HEK293 (cell line): ENCODE measurements around the gene CATSPERD.

Experiments used
- GLI2 ChIP-seq: fragments of 450-650 bp; formaldehyde crosslinking; IDR thresholded peaks from 2 replicates; pipeline ENCODE4; 2017; ENCODE audit warnings: missing biosample characterization, missing genetic modification characterization, low read depth, borderline replicate concordance
- KLF10 ChIP-seq: fragments of 450-650 bp; IDR thresholded peaks from 2 replicates; pipeline ENCODE4 v1.5.1; 2018; ENCODE audit warnings: missing biosample characterization, mild to moderate bottlenecking, missing genetic modification characterization
- SETDB1 ChIP-seq: IDR thresholded peaks from one replicate; pipeline ENCODE4 v1.6.1; 2017; ENCODE audit warnings: mild to moderate bottlenecking, low read length, moderate library complexity, mixed read lengths; ENCODE audit not compliant: insufficient read length
- TCF7L2 ChIP-seq: IDR thresholded peaks from 2 replicates; pipeline ENCODE4 v1.6.1; 2011; ENCODE audit warnings: low read depth, mild to moderate bottlenecking, inconsistent platforms, low read length, moderate library complexity, borderline replicate concordance
- ZBTB8A ChIP-seq: fragments of 450-650 bp; formaldehyde crosslinking; IDR thresholded peaks from 2 replicates; pipeline ENCODE4 v1.5.1; 2016; ENCODE audit warnings: missing biosample characterization, missing genetic modification characterization
- ZEB2 ChIP-seq: fragments of 450-650 bp; formaldehyde crosslinking; IDR thresholded peaks from 2 replicates; pipeline ENCODE4 v1.5.1; 2016; ENCODE audit warnings: missing biosample characterization, missing genetic modification characterization
- ZFP69B ChIP-seq: fragments of 450-650 bp; formaldehyde crosslinking; IDR thresholded peaks from 2 replicates; pipeline ENCODE4 v1.5.1; 2016; ENCODE audit warnings: missing biosample characterization, missing genetic modification characterization
- ZNF132 ChIP-seq: fragments of 450-650 bp; formaldehyde crosslinking; IDR thresholded peaks from 2 replicates; pipeline ENCODE4 v1.5.1; 2017; ENCODE audit warnings: missing biosample characterization, missing genetic modification characterization, borderline replicate concordance
- ZNF146 ChIP-seq: fragments of 450-650 bp; formaldehyde crosslinking; IDR thresholded peaks from 2 replicates; pipeline ENCODE4 v1.5.1; 2016; ENCODE audit warnings: missing biosample characterization, missing genetic modification characterization
- ZNF148 ChIP-seq: fragments of 450-650 bp; formaldehyde crosslinking; IDR thresholded peaks from 2 replicates; pipeline ENCODE4 v1.5.0; 2017; ENCODE audit warnings: missing biosample characterization, missing genetic modification characterization, borderline replicate concordance
- ZNF2 ChIP-seq: fragments of 450-650 bp; formaldehyde crosslinking; IDR thresholded peaks from 2 replicates; pipeline ENCODE4 v1.5.1; 2016; ENCODE audit warnings: missing biosample characterization, missing genetic modification characterization
- ZNF223 ChIP-seq: fragments of 450-650 bp; formaldehyde crosslinking; IDR thresholded peaks from 2 replicates; pipeline ENCODE4 v1.5.1; 2016; ENCODE audit warnings: missing biosample characterization, missing genetic modification characterization
- ZNF302 ChIP-seq: fragments of 450-650 bp; formaldehyde crosslinking; IDR thresholded peaks from 2 replicates; pipeline ENCODE4 v1.5.1; 2016; ENCODE audit warnings: missing biosample characterization, missing genetic modification characterization, low read depth
- ZNF391 ChIP-seq: fragments of 450-650 bp; formaldehyde crosslinking; IDR thresholded peaks from 2 replicates; pipeline ENCODE4 v1.5.1; 2016; ENCODE audit warnings: low read depth, missing biosample characterization, missing genetic modification characterization, borderline replicate concordance
- ZNF449 ChIP-seq: fragments of 450-650 bp; formaldehyde crosslinking; IDR thresholded peaks from 2 replicates; pipeline ENCODE4 v1.5.1; 2017; ENCODE audit warnings: missing biosample characterization, mild to moderate bottlenecking, missing genetic modification characterization, moderate library complexity
- ZNF660 ChIP-seq: fragments of 450-650 bp; IDR thresholded peaks from 2 replicates; pipeline ENCODE4 v1.5.1; 2018; ENCODE audit warnings: missing biosample characterization, mild to moderate bottlenecking, missing genetic modification characterization
- ZNF785 ChIP-seq: fragments of 450-650 bp; formaldehyde crosslinking; IDR thresholded peaks from 2 replicates; pipeline ENCODE4 v1.5.1; 2016; ENCODE audit warnings: missing biosample characterization, missing genetic modification characterization
- TF ChIP-seq, protein P1 (sequence below): fragments of 450-650 bp; formaldehyde crosslinking; IDR thresholded peaks from 2 replicates; pipeline ENCODE4 v1.5.1; 2016; ENCODE audit warnings: missing biosample characterization, missing genetic modification characterization, borderline replicate concordance
- TF ChIP-seq, protein P2 (sequence below): fragments of 450-650 bp; formaldehyde crosslinking; IDR thresholded peaks from 2 replicates; pipeline ENCODE4 v1.5.1; 2016; ENCODE audit warnings: missing biosample characterization, missing genetic modification characterization
- TF ChIP-seq, protein P3 (sequence below): fragments of 450-650 bp; formaldehyde crosslinking; IDR thresholded peaks from 2 replicates; pipeline ENCODE4 v1.5.1; 2016; ENCODE audit warnings: missing biosample characterization, missing genetic modification characterization
- TF ChIP-seq, protein P4 (sequence below): fragments of 450-650 bp; formaldehyde crosslinking; IDR thresholded peaks from 2 replicates; pipeline ENCODE4 v1.5.1; 2017; ENCODE audit warnings: missing biosample characterization, missing genetic modification characterization

The CATSPERD gene

DNA sequence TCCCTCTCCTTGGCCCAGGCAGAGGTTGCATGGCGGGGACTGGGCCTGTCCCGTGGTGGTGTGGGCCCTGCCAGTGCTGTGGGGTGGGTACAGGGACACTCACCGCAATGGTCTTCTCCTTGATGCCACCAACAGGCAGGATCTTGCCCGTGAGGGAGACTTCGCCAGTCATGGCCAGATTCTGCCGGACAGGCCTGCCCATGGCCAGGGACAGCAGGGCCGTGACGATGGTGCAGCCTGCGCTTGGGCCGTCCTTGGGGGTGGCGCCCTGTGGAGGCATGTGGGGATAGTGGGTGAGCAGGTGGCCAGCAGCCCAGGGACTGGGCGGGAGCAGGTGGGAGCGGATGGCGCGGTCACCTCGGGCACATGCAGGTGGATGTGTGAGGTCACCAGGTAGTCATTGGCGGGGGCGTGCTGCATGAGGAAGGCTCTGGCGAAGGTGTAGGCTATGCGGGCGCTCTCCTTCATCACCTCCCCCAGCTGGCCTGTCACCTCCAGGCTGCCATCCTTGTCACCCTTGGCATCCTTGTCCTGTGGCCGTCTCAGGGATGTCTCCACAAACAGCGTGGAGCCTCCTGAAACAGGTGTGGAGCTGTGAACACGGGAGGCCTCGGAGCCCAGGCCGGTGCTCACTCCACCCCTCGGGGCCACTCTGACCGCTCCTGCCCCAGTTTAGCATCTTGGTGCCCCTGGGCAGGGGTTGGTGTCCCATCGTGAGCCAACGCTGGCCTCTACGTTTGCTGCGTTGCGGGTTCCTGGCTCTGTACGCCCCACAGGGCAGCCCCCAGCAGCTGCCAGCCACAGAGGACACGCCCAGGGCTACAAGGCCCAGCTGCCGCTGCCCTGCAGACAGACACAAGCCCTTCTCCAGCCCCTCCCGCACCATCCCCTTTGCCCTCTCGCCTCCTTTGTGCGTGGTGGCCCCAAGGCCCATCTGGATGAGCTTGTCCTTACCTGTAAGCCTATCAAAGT lies 27.0 kb upstream of the CATSPERD start (continued):
- TF ChIP-seq ZNF148 (tag by site-specific recombination) (no peak), ZNF785 (tag by site-specific recombination) (0 out of 2 replicates have a peak, but pooled peaks have one; percentile 16), KLF10 (tag by site-specific recombination) (no peak), ZNF132 (no peak), ZEB2 (tag by site-specific recombination) (peak; percentile 31), TCF7L2 (no peak), ZNF302 (tag by site-specific recombination) (no peak), ZNF223 (tag by site-specific recombination) (no peak), ZNF2 (tag by site-specific recombination) (peak; percentile 44), SETDB1 (no peak), ZNF391 (tag by site-specific recombination) (0 out of 2 replicates have a peak, but pooled peaks have one; percentile 20), ZNF660 (tag by site-specific recombination) (no peak), ZBTB8A (peak; percentile 14; the same call in 1 of the 2 replicates), GLI2 (tag by site-specific recombination) (no peak), ZFP69B (peak; percentile 53; the same call in 1 of the 2 replicates), ZNF146 (tag by site-specific recombination) (peak; percentile 2; the same call in 1 of the 2 replicates), ZNF449 (tag by site-specific recombination) (no peak)
- TF ChIP-seq, protein P1, sequence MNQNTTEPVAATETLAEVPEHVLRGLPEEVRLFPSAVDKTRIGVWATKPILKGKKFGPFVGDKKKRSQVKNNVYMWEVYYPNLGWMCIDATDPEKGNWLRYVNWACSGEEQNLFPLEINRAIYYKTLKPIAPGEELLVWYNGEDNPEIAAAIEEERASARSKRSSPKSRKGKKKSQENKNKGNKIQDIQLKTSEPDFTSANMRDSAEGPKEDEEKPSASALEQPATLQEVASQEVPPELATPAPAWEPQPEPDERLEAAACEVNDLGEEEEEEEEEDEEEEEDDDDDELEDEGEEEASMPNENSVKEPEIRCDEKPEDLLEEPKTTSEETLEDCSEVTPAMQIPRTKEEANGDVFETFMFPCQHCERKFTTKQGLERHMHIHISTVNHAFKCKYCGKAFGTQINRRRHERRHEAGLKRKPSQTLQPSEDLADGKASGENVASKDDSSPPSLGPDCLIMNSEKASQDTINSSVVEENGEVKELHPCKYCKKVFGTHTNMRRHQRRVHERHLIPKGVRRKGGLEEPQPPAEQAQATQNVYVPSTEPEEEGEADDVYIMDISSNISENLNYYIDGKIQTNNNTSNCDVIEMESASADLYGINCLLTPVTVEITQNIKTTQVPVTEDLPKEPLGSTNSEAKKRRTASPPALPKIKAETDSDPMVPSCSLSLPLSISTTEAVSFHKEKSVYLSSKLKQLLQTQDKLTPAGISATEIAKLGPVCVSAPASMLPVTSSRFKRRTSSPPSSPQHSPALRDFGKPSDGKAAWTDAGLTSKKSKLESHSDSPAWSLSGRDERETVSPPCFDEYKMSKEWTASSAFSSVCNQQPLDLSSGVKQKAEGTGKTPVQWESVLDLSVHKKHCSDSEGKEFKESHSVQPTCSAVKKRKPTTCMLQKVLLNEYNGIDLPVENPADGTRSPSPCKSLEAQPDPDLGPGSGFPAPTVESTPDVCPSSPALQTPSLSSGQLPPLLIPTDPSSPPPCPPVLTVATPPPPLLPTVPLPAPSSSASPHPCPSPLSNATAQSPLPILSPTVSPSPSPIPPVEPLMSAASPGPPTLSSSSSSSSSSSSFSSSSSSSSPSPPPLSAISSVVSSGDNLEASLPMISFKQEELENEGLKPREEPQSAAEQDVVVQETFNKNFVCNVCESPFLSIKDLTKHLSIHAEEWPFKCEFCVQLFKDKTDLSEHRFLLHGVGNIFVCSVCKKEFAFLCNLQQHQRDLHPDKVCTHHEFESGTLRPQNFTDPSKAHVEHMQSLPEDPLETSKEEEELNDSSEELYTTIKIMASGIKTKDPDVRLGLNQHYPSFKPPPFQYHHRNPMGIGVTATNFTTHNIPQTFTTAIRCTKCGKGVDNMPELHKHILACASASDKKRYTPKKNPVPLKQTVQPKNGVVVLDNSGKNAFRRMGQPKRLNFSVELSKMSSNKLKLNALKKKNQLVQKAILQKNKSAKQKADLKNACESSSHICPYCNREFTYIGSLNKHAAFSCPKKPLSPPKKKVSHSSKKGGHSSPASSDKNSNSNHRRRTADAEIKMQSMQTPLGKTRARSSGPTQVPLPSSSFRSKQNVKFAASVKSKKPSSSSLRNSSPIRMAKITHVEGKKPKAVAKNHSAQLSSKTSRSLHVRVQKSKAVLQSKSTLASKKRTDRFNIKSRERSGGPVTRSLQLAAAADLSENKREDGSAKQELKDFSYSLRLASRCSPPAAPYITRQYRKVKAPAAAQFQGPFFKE = peak; percentile 85; the same call in 1 of the 2 replicates
- TF ChIP-seq, protein P2, sequence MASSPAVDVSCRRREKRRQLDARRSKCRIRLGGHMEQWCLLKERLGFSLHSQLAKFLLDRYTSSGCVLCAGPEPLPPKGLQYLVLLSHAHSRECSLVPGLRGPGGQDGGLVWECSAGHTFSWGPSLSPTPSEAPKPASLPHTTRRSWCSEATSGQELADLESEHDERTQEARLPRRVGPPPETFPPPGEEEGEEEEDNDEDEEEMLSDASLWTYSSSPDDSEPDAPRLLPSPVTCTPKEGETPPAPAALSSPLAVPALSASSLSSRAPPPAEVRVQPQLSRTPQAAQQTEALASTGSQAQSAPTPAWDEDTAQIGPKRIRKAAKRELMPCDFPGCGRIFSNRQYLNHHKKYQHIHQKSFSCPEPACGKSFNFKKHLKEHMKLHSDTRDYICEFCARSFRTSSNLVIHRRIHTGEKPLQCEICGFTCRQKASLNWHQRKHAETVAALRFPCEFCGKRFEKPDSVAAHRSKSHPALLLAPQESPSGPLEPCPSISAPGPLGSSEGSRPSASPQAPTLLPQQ (tag by site-specific recombination) = peak; percentile 82
- TF ChIP-seq, protein P3, sequence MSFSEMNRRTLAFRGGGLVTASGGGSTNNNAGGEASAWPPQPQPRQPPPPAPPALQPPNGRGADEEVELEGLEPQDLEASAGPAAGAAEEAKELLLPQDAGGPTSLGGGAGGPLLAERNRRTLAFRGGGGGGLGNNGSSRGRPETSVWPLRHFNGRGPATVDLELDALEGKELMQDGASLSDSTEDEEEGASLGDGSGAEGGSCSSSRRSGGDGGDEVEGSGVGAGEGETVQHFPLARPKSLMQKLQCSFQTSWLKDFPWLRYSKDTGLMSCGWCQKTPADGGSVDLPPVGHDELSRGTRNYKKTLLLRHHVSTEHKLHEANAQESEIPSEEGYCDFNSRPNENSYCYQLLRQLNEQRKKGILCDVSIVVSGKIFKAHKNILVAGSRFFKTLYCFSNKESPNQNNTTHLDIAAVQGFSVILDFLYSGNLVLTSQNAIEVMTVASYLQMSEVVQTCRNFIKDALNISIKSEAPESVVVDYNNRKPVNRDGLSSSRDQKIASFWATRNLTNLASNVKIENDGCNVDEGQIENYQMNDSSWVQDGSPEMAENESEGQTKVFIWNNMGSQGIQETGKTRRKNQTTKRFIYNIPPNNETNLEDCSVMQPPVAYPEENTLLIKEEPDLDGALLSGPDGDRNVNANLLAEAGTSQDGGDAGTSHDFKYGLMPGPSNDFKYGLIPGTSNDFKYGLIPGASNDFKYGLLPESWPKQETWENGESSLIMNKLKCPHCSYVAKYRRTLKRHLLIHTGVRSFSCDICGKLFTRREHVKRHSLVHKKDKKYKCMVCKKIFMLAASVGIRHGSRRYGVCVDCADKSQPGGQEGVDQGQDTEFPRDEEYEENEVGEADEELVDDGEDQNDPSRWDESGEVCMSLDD (tag by site-specific recombination) = 0 out of 2 replicates have a peak, but pooled peaks have one; percentile 32
- TF ChIP-seq, protein P4, sequence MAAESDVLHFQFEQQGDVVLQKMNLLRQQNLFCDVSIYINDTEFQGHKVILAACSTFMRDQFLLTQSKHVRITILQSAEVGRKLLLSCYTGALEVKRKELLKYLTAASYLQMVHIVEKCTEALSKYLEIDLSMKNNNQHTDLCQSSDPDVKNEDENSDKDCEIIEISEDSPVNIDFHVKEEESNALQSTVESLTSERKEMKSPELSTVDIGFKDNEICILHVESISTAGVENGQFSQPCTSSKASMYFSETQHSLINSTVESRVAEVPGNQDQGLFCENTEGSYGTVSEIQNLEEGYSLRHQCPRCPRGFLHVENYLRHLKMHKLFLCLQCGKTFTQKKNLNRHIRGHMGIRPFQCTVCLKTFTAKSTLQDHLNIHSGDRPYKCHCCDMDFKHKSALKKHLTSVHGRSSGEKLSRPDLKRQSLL = peak; percentile 76; the same call in 1 of the 2 replicates
